Panc1 (cell line): ENCODE measurements around the gene APBB2.

Experiments
- CTCF ChIP-seq: fragments of 450-650 bp; IDR thresholded peaks from 2 replicates; pipeline ENCODE4 v1.5.1; 2017; ENCODE audit warnings: mild to moderate bottlenecking
- POLR2AphosphoS5 ChIP-seq: IDR thresholded peaks from 2 replicates; pipeline ENCODE4 v1.6.1; 2012; ENCODE audit warnings: mild to moderate bottlenecking, low read depth, low read length, moderate library complexity
- SIN3A ChIP-seq: IDR thresholded peaks from 2 replicates; pipeline ENCODE4 v1.6.1; 2012; ENCODE audit warnings: low read depth, mild to moderate bottlenecking, low read length, moderate library complexity, borderline replicate concordance; ENCODE audit not compliant: insufficient read depth
- TCF7L2 ChIP-seq: IDR thresholded peaks from 2 replicates; pipeline ENCODE4 v1.6.1; 2011; ENCODE audit warnings: mild to moderate bottlenecking, low read depth, low read length, inconsistent platforms
- TF ChIP-seq, protein P1 (sequence below), 2 experiments: IDR thresholded peaks; 2 replicates each; pipeline ENCODE4 v1.6.1; 2011 to 2012; ENCODE audit warnings: low read depth in 2 of 2, control low read depth in 1 of 2, low read length in 1 of 2, mild to moderate bottlenecking in 1 of 2, moderate library complexity in 1 of 2; ENCODE audit not compliant: insufficient read depth in 1 of 2

GRCh38 chr4:41207291-41207831 is 7.0 kb downstream of the APBB2 start:
- TF ChIP-seq CTCF (no peak), POLR2AphosphoS5 (no peak), SIN3A (no peak), TCF7L2 (no peak)
- TF ChIP-seq, protein P1, sequence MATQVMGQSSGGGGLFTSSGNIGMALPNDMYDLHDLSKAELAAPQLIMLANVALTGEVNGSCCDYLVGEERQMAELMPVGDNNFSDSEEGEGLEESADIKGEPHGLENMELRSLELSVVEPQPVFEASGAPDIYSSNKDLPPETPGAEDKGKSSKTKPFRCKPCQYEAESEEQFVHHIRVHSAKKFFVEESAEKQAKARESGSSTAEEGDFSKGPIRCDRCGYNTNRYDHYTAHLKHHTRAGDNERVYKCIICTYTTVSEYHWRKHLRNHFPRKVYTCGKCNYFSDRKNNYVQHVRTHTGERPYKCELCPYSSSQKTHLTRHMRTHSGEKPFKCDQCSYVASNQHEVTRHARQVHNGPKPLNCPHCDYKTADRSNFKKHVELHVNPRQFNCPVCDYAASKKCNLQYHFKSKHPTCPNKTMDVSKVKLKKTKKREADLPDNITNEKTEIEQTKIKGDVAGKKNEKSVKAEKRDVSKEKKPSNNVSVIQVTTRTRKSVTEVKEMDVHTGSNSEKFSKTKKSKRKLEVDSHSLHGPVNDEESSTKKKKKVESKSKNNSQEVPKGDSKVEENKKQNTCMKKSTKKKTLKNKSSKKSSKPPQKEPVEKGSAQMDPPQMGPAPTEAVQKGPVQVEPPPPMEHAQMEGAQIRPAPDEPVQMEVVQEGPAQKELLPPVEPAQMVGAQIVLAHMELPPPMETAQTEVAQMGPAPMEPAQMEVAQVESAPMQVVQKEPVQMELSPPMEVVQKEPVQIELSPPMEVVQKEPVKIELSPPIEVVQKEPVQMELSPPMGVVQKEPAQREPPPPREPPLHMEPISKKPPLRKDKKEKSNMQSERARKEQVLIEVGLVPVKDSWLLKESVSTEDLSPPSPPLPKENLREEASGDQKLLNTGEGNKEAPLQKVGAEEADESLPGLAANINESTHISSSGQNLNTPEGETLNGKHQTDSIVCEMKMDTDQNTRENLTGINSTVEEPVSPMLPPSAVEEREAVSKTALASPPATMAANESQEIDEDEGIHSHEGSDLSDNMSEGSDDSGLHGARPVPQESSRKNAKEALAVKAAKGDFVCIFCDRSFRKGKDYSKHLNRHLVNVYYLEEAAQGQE (IDR thresholded peaks at IDR 0.05; ENCODE audit: insufficient read depth in 1 of 2, low read depth in 2 of 2, low read length in 1 of 2), result no peak
